Progenitor cell of endocrine pancreas (in vitro differentiated cells): Measurements from ENCODE around the gene SH3RF2. TPM values are rescaled to one million over a fixed set of nuclear protein-coding genes. Genes with fewer than 3 reads are reported as not detected.

Experiments used
- DNase-seq: peaks from one replicate; pipeline ENCODE4 v3.0.0; 2021; ENCODE audit warnings: low spot score; ENCODE audit not compliant: unreplicated experiment
- H3K27ac Mint-ChIP-seq: 2 replicates; pipeline ENCODE4 v1.8.0; 2021; ENCODE audit warnings: mild to moderate bottlenecking, moderate library complexity, mixed read lengths
- H3K27me3 Mint-ChIP-seq: 2 replicates; pipeline ENCODE4 v1.8.0; 2021; ENCODE audit warnings: mixed read lengths
- H3K36me3 Mint-ChIP-seq: 2 replicates; pipeline ENCODE4 v1.8.0; 2022; ENCODE audit warnings: mixed read lengths; ENCODE audit not compliant: insufficient read depth
- H3K4me1 Mint-ChIP-seq: 2 replicates; pipeline ENCODE4 v1.8.0; 2021; ENCODE audit warnings: low read depth, mixed read lengths
- H3K4me3 Mint-ChIP-seq: 2 replicates; pipeline ENCODE4 v1.8.0; 2021; ENCODE audit warnings: low read depth, mild to moderate bottlenecking, moderate library complexity, mixed read lengths
- H3K9me3 Mint-ChIP-seq: 2 replicates; pipeline ENCODE4 v1.8.0; 2021; ENCODE audit warnings: low read depth, mixed read lengths
- CTCF ChIP-seq: fragments of 200-600 bp; sonication (generic); IDR thresholded peaks from one replicate; pipeline ENCODE4 v1.5.0; 2021; ENCODE audit warnings: antibody characterized with exemption, mild to moderate bottlenecking; ENCODE audit not compliant: unreplicated experiment
- total RNA-seq: library from RNA; stranded (reverse); gene quantifications from 2 replicates; pipeline ENCODE4 v1.2.1, GENCODE V29; 2021

Gene SH3RF2
- total RNA-seq, 1 donor from 2014 or later, result 17.6 TPM

DNA sequence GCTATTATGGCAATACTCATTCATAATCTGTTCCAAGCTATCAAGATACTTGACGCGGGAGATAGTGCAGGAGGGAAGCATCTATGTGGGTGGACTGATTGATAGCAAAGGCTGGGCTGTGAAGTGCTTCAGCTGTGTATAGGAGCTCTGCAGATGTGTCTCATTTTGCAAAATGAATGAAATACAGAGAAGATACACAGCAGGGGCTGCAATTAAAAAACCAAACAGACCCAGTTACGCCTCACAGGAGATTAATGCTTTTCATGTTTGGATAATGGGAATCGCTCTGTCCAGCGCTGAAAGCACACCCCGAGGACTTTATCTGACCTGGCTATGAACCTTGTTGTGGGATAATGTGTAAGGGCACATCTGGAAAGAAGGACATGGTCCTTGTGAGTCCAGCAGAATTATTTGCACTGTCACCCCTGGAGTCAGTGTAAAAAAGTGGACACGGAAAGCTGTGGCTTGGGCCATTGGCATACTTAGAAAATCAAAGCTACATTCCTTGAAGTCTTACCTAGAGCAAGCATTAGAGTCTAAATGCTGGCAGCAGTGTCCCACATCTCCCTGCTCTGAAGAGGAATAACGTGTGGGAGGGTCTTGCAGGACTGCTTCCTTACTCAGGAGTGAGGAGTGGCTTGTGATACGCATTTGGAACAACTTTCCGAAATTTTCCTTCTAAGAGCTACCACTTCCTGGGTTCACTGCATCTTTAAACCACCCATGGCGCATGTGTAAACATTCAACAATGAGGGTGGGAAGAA is 2.6 kb downstream of the SH3RF2 start:
- Mint-ChIP-seq H3K9me3 (no peaks in the 10 kb centered on the region), H3K27me3 (no peaks in the 10 kb centered on the region), H3K36me3 (peaks cover 5% of the 10 kb centered on the region), H3K4me1 (peaks cover 52% of the 10 kb centered on the region), H3K4me3 (peak overlapping the region; percentile 81), H3K27ac (peak overlapping the region; percentile 50)
- no peak for TF ChIP-seq CTCF
- no peak for DNase-seq

- H3K9me3 Mint-ChIP-seq, result no peaks in the 10 kb centered on the region
- no peak for DNase-seq
- H3K36me3 Mint-ChIP-seq, result peaks cover 5% of the 10 kb centered on the region
- no peak overlapping the region for H3K27ac Mint-ChIP-seq
- H3K27me3 Mint-ChIP-seq, result no peaks in the 10 kb centered on the region
- H3K4me1 Mint-ChIP-seq, result peaks cover 55% of the 10 kb centered on the region
- TF ChIP-seq CTCF, result no peak
- H3K4me3 Mint-ChIP-seq, result peak overlapping the region; percentile 81
These were observed 3.2 kb downstream of the SH3RF2 start for GRCh38 chr5:145939540-145940065.

- TF ChIP-seq CTCF, result no peak
- Mint-ChIP-seq H3K4me3 (no peak overlapping the region), H3K27ac (no peak overlapping the region), H3K27me3 (no peaks in the 10 kb centered on the region), H3K36me3 (peaks cover 5% of the 10 kb centered on the region), H3K9me3 (no peaks in the 10 kb centered on the region), H3K4me1 (peaks cover 60% of the 10 kb centered on the region)
- DNase-seq, result no peak
These were observed 4.7 kb downstream of the SH3RF2 start for GRCh38 chr5:145941096-145941447.

DNA sequence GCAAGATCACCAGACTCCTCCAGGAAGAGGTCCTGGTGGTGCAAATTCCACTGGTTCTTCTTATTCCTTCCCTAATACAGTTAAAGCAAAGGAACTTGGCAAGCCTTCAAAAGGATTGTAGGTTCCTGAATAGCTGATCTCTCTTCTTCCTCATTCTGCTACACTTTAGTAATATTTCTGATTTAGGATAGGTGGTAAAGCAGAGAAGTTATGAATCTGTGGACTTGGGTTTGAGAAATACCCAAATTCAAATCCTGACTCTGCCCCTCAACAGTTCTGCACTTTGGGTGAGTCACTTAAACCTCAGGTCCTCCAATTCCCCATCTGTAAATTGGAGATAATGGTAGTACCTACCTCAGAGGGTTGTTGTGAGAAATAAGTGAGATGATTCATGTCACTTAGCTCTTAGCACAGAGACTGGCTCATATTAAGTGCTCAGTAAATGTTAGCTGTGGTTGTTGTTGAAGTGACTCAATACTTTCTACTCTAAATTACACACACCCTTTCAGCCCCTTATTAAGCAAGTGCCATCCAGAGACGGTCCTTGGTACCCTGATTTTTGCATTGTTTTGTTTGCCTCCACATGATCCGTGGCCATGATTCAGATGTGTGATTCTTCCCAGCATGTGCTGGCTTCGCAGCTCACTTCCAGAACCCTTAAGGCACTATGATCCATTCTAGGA is 5.2 kb downstream of the SH3RF2 start:
- TF ChIP-seq CTCF, result no peak
- no peak for DNase-seq
- H3K27me3 Mint-ChIP-seq, result no peaks in the 10 kb centered on the region
- peaks cover 5% of the 10 kb centered on the region for H3K36me3 Mint-ChIP-seq
- peaks cover 57% of the 10 kb centered on the region for H3K4me1 Mint-ChIP-seq
- no peak overlapping the region for H3K4me3 Mint-ChIP-seq
- no peak overlapping the region for H3K27ac Mint-ChIP-seq
- no peaks in the 10 kb centered on the region for H3K9me3 Mint-ChIP-seq

GRCh38 chr5:145942201-145942600 is 5.8 kb downstream of the SH3RF2 start:
- H3K36me3 Mint-ChIP-seq, result peaks cover 5% of the 10 kb centered on the region
- no peak overlapping the region for H3K4me3 Mint-ChIP-seq
- no peak for DNase-seq
- peaks cover 52% of the 10 kb centered on the region for H3K4me1 Mint-ChIP-seq
- H3K27ac Mint-ChIP-seq, result no peak overlapping the region
- H3K27me3 Mint-ChIP-seq, result no peaks in the 10 kb centered on the region
- TF ChIP-seq CTCF, result no peak
- no peaks in the 10 kb centered on the region for H3K9me3 Mint-ChIP-seq
